Fibroblast of lung (primary cell): Measurements from ENCODE around the gene CELA3A. TPM values are rescaled to one million over a fixed set of nuclear protein-coding genes. Genes with fewer than 3 reads are reported as not detected.
A peak's percentile ranks its signal among the peaks of the same experiment; 100 is the strongest.
"Not testable (repeated sequence)": the region's sequence is repeated elsewhere in the genome, so short reads cannot be mapped to it uniquely, and the experiment has no call there.

ENCODE experiments used
- DNase-seq, 2 donors: peaks; one replicate each; pipeline versions ENCODE4 v3.0.0 to v3.0.0-alpha.2; 2010; ENCODE audit warnings: low read depth in 2 of 2
- H2AFZ ChIP-seq: 2 replicates; pipeline ENCODE4 v1.5.1; 2012; ENCODE audit warnings: low read length, control low read depth, inconsistent platforms
- H3K27ac ChIP-seq: 2 replicates; pipeline ENCODE4 v1.5.1; 2011; ENCODE audit warnings: low read length, control low read depth; ENCODE audit not compliant: insufficient read depth
- H3K27me3 ChIP-seq: 2 replicates; pipeline ENCODE4 v1.5.1; 2011; ENCODE audit warnings: mild to moderate bottlenecking, low read length; ENCODE audit not compliant: control insufficient read depth, insufficient read depth
- H3K36me3 ChIP-seq: 2 replicates; pipeline ENCODE4 v1.5.1; 2011; ENCODE audit warnings: low read length; ENCODE audit not compliant: control insufficient read depth, insufficient read depth
- H3K4me1 ChIP-seq: 2 replicates; pipeline ENCODE4 v1.5.1; 2011; ENCODE audit warnings: low read length; ENCODE audit not compliant: control insufficient read depth, insufficient read depth; ENCODE audit errors: extremely low read depth
- H3K4me2 ChIP-seq: 2 replicates; pipeline ENCODE4 v1.5.1; 2011; ENCODE audit warnings: low read length, control low read depth; ENCODE audit not compliant: insufficient read depth; ENCODE audit errors: extremely low read depth
- H3K4me3 ChIP-seq, 4 experiments: fragments of 200-600 bp in 1 of 4; sonication (generic) in 1 of 4; replicated peaks in 1 of 4; 2 replicates each; pipeline ENCODE4 v1.5.1; 2011 to 2016; ENCODE audit warnings: low read length in 4 of 4, low read depth in 3 of 4, mild to moderate bottlenecking in 3 of 4, control low read depth in 2 of 4, inconsistent platforms in 1 of 4, mixed read lengths in 1 of 4; ENCODE audit not compliant: insufficient read depth in 1 of 4; ENCODE audit errors: control extremely low read depth in 1 of 4
- H3K79me2 ChIP-seq: 2 replicates; pipeline ENCODE4 v1.5.1; 2012; ENCODE audit warnings: mild to moderate bottlenecking, low read length, inconsistent platforms; ENCODE audit not compliant: control insufficient read depth, insufficient read depth
- H3K9ac ChIP-seq: 2 replicates; pipeline ENCODE4 v1.5.1; 2011; ENCODE audit warnings: mild to moderate bottlenecking, low read length, control low read depth; ENCODE audit not compliant: insufficient read depth
- H3K9me3 ChIP-seq: 2 replicates; pipeline ENCODE4 v1.5.1; 2012; ENCODE audit warnings: low read depth, low read length; ENCODE audit not compliant: control insufficient read depth, insufficient read depth
- H4K20me1 ChIP-seq: 2 replicates; pipeline ENCODE4 v1.5.1; 2011; ENCODE audit warnings: low read length; ENCODE audit not compliant: control insufficient read depth, insufficient read depth; ENCODE audit errors: extremely low read depth
- EZH2 ChIP-seq: IDR thresholded peaks from 2 replicates; pipeline ENCODE4 v1.5.1; 2012; ENCODE audit warnings: low read length, control low read depth, mild to moderate bottlenecking; ENCODE audit errors: missing control alignments
- polyA plus RNA-seq, 2 donors: library from polyadenylated mRNA; depleted of rRNA in 1 of 2; stranded (reverse) in 1 of 2; unstranded in 1 of 2; fragments of >200 nt; gene quantifications; 2 replicates each; pipeline ENCODE4 v1.2.1, GENCODE V29; 2011 to 2012; ENCODE audit warnings: missing spikeins in 1 of 2
- total RNA-seq: library from RNA; depleted of rRNA; stranded (reverse); fragments of >200 nt; gene quantifications from 2 replicates; pipeline ENCODE4 v1.2.1, GENCODE V29; 2014
- TF ChIP-seq, protein P1 (sequence below), 2 donors: IDR thresholded peaks in 1 of 2; conservative IDR thresholded peaks in 1 of 2; 1 replicate in 1 of 2; 2 replicates in 1 of 2; pipeline ENCODE4 v1.5.1; 2011 to 2012; ENCODE audit warnings: low read length in 2 of 2, control low read depth in 1 of 2, inconsistent platforms in 1 of 2, low read depth in 1 of 2, mild to moderate bottlenecking in 1 of 2

The CELA3A gene
- total and polyA plus RNA-seq, 2 donors (not counting 1 experiment from before 2014, with no cell fraction given), result not detected

DNA sequence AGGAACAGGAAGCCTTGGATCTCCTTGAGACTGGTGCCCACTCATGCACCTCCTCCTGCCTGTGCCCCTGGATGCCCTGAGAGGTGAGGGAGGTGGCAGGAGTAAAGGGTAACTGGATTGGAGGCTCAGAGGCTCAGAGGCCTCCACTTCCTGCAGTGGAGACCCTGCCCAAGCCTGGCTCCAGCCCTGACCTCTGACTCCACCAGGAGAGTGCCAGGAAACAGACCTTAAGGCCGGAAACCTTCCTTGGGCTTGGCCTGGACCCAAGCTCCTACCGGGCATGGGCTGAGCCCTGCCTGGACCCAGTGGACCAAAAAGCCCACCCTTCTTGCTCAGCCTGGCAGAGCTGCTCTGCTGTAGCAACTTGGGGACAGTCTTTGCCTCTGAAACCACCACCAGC lies 39.7 kb upstream of the CELA3A start:
- no peaks in the 10 kb centered on the region for H4K20me1 ChIP-seq
- H3K79me2 ChIP-seq, result no peaks in the 10 kb centered on the region
- no peak overlapping the region for H3K27ac ChIP-seq
- no peaks in the 10 kb centered on the region for H3K9me3 ChIP-seq
- H3K4me2 ChIP-seq, result no peak overlapping the region
- H3K4me3 ChIP-seq, result no peak overlapping the region
- H3K9ac ChIP-seq, result no peak overlapping the region
- no peak for TF ChIP-seq EZH2
- TF ChIP-seq, protein P1, sequence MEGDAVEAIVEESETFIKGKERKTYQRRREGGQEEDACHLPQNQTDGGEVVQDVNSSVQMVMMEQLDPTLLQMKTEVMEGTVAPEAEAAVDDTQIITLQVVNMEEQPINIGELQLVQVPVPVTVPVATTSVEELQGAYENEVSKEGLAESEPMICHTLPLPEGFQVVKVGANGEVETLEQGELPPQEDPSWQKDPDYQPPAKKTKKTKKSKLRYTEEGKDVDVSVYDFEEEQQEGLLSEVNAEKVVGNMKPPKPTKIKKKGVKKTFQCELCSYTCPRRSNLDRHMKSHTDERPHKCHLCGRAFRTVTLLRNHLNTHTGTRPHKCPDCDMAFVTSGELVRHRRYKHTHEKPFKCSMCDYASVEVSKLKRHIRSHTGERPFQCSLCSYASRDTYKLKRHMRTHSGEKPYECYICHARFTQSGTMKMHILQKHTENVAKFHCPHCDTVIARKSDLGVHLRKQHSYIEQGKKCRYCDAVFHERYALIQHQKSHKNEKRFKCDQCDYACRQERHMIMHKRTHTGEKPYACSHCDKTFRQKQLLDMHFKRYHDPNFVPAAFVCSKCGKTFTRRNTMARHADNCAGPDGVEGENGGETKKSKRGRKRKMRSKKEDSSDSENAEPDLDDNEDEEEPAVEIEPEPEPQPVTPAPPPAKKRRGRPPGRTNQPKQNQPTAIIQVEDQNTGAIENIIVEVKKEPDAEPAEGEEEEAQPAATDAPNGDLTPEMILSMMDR (conservative IDR thresholded peaks at IDR 0.05 in 1 of 2, IDR thresholded peaks at IDR 0.05 in 1 of 2; ENCODE audit: low read depth in 1 of 2, low read length in 2 of 2), result no peak
- no peaks in the 10 kb centered on the region for H3K27me3 ChIP-seq
- no peak for DNase-seq
- no peaks in the 10 kb centered on the region for H3K36me3 ChIP-seq
- H3K4me1 ChIP-seq, result peaks cover 4% of the 10 kb centered on the region
- H2AFZ ChIP-seq, result no peak overlapping the region

DNA sequence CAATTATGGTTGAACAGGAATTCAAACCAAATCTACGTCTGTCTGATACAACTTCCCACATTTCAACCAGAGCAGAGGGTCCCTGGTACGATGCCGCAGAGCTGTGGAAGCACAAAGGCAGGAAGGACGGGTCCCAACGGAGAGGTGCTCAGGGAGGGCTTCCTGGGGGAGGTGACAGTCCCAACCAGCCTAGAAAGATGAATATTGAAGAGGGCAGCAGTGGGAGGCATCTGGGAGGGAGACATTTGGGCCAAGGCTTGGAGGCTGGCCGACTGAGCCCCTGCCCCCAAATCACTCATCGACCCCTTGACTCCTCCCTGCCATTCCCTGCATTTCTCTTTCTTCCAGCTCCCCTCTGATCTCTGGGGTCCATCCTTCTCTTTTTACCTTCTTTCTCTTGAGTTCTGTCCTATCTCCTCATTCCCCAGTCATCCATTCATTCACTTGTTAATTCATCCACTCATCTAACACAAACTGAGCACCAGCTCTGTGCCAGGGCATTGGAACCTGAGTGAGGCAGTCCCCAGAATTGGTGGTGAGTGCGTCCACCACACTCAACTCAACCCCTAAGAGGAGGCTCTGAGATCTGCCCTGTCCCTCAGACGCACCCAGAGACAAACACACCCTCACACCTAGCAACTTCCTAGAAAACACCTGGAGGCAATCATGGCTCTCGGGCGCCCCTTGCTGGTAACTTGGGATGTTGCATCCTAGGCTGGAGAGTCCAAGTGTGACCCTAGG lies 37.8 kb upstream of the CELA3A start:
- no peaks in the 10 kb centered on the region for H3K27me3 ChIP-seq
- no peaks in the 10 kb centered on the region for H3K9me3 ChIP-seq
- H2AFZ ChIP-seq, result no peak overlapping the region
- H3K4me1 ChIP-seq, result peaks cover 3% of the 10 kb centered on the region
- no peak overlapping the region for H3K27ac ChIP-seq
- no peak overlapping the region for H3K9ac ChIP-seq
- TF ChIP-seq, protein P1 (conservative IDR thresholded peaks at IDR 0.05 in 1 of 2, IDR thresholded peaks at IDR 0.05 in 1 of 2; ENCODE audit: low read depth in 1 of 2, low read length in 2 of 2), result peak; percentile 89 to 98
- TF ChIP-seq EZH2, result no peak
- H3K79me2 ChIP-seq, result no peaks in the 10 kb centered on the region
- H3K4me2 ChIP-seq, result peak overlapping the region; percentile 4
- no peak overlapping the region for H3K4me3 ChIP-seq
- no peaks in the 10 kb centered on the region for H3K36me3 ChIP-seq
- DNase-seq, result peak; percentile 40 to 56
- H4K20me1 ChIP-seq, result no peaks in the 10 kb centered on the region

DNA sequence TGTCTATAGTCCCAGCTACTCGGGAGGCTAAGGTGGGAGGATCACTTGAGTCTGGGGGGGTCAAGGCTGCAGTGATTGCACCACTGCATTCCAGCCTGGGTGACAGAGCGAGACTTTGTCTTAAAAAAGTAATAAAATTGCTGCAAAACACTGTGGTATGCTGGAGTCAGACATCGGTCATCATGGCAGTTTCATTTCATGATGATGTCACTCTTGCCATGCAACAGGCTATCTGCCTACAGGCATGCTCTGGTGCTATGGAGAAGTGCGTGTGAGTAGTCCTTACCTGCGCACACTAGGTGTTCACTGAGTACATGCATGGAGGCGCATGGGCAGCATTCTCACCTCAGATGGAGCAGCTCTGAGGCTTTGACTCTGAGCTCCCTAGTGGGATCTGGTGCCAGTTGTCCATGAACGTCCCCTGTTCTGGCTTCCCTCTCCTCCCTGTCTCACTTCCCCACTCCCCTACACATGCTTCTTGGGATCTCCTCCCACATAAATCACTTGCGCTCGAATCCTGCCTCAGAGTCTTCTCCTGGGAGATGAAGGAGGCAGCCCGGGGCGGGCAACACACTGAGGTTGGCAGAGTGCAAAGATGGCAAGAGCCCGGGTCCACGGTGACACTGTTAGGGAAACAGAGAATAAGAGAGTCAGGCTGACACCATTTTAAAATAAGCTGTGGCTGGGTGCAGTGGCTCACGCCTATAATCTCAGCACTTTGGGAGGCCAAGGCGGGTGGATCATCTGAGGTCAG lies 35.0 kb upstream of the CELA3A start:
- Histone ChIP-seq H3K9ac (no peak overlapping the region), H3K27ac (no peak overlapping the region), H4K20me1 (no peaks in the 10 kb centered on the region), H3K4me1 (peaks cover 3% of the 10 kb centered on the region), H3K27me3 (no peaks in the 10 kb centered on the region), H3K9me3 (no peaks in the 10 kb centered on the region), H3K4me2 (no peak overlapping the region), H3K36me3 (no peaks in the 10 kb centered on the region), H3K79me2 (no peaks in the 10 kb centered on the region), H3K4me3 (no peak overlapping the region), H2AFZ (no peak overlapping the region)
- peak in 1 of 2 donors; percentile 66 for DNase-seq
- TF ChIP-seq, protein P1 (conservative IDR thresholded peaks at IDR 0.05 in 1 of 2, IDR thresholded peaks at IDR 0.05 in 1 of 2; ENCODE audit: low read depth in 1 of 2, low read length in 2 of 2), result no peak
- TF ChIP-seq EZH2, result no peak

DNA sequence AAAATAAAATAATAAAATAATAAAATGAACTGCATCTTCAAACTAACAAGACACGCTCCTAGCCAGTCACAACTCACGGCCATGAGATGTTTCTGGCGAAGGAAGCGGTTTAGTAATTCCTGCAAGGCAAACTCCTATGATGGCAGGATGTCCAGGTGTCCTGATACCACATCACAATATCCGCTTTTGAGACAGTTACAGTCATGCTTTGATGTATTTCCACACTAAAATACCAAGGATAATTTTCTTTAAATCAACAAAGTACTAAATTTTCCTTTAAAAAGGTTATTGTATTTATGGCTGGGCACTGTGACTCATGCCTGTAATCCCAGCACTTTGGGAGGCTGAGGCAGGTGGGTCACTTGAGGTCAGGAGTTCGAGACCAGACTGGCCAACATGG lies 34.2 kb upstream of the CELA3A start:
- H2AFZ ChIP-seq, H3K4me1 ChIP-seq, H4K20me1 ChIP-seq, H3K36me3 ChIP-seq, H3K79me2 ChIP-seq, H3K27ac ChIP-seq, DNase-seq, H3K9ac ChIP-seq, H3K9me3 ChIP-seq, H3K4me3 ChIP-seq, H3K27me3 ChIP-seq, H3K4me2 ChIP-seq: not testable (repeated sequence)
